ENCODE measurements around the gene LTO1. TPM values are rescaled to one million over a fixed set of nuclear protein-coding genes. Genes with fewer than 3 reads are reported as not detected.

The LTO1 gene
- total and polyA plus RNA-seq, 10 donors = 17.5 to 41.4 (median 31.0) TPM

- intact Hi-C loops (cut with DNase I; ENCODE audit: low total_unique reads) = no loop called here
These were observed 38.5 kb downstream of the LTO1 start for GRCh38 chr11:69636512-69637197.

GRCh38 chr11:69635804-69636511, 39.2 kb downstream of the LTO1 start:
- Histone ChIP-seq H3K27me3 (replicated peaks in 1 of 7) (peaks cover 0 to 60% (median 47%) of the 10 kb centered on the region in 7 donors), H3K36me3 (no peaks in the 10 kb centered on the region), H3K4me1 (peaks cover 40 to 54% (median 49%) of the 10 kb centered on the region in 6 donors), H3K4me3 (peak overlapping the region in 7 of 8 donors; percentile 10 to 98 (median 27)), H3K27ac (peak overlapping the region in 5 of 8 donors; percentile 22 to 89 (median 43)), H3K9me3 (no peaks in the 10 kb centered on the region)
- no peak for TF ChIP-seq CTCF (IDR thresholded peaks at IDR 0.05 in 8 of 11, conservative IDR thresholded peaks at IDR 0.05 in 3 of 11)
- TF ChIP-seq POLR2A (IDR thresholded peaks at IDR 0.05) = no peak
- TF ChIP-seq POLR2AphosphoS5 (IDR thresholded peaks at IDR 0.05) = no peak
- intact Hi-C loops (cut with DNase I; ENCODE audit: low total_unique reads) = no loop called here
- DNase-seq = no peak
- 44 to 63% (median 54%) methylated on average over 17 of the region's 17 CpGs for WGBS, 5 donors

More at GRCh38 chr11:69636512-69637197, 38.5 kb downstream of the LTO1 start:
- WGBS, 5 donors = 3 to 27% (median 7%) methylated on average over 26 to 63 of the region's 63 CpGs
- peak overlapping the region; percentile 5 to 98 (median 24) for H3K4me3 ChIP-seq
- TF ChIP-seq POLR2A (IDR thresholded peaks at IDR 0.05) = no peak
- peak in 2 of 3 donors; percentile 64 to 68 for TF ChIP-seq POLR2AphosphoS5 (IDR thresholded peaks at IDR 0.05)
- H3K36me3 ChIP-seq = no peaks in the 10 kb centered on the region
- peaks cover 40 to 61% (median 56%) of the 10 kb centered on the region in 6 donors for H3K4me1 ChIP-seq
- H3K27ac ChIP-seq = peak overlapping the region in 7 of 8 donors; percentile 22 to 89 (median 43)
- peaks cover 0 to 67% (median 47%) of the 10 kb centered on the region in 7 donors for H3K27me3 ChIP-seq (replicated peaks in 1 of 7)
- no peaks in the 10 kb centered on the region for H3K9me3 ChIP-seq
- DNase-seq = no peak

GRCh38 chr11:69635195-69635594, 40.0 kb downstream of the LTO1 start:
- TF ChIP-seq CTCF (IDR thresholded peaks at IDR 0.05 in 8 of 11, conservative IDR thresholded peaks at IDR 0.05 in 3 of 11) (no peak), POLR2A (IDR thresholded peaks at IDR 0.05) (no peak), POLR2AphosphoS5 (IDR thresholded peaks at IDR 0.05) (no peak)
- intact Hi-C loops (cut with DNase I; ENCODE audit: low total_unique reads) = no loop called here
- H3K27me3 ChIP-seq (replicated peaks in 1 of 7) = peaks cover 0 to 52% (median 40%) of the 10 kb centered on the region in 7 donors
- no peaks in the 10 kb centered on the region for H3K36me3 ChIP-seq
- DNase-seq = no peak
- WGBS, 5 donors = 78 to 92% (median 87%) methylated on average over 6 of the region's 6 CpGs
- H3K4me3 ChIP-seq = no peak overlapping the region
- no peak overlapping the region for H3K27ac ChIP-seq
- H3K4me1 ChIP-seq = peaks cover 35 to 46% (median 41%) of the 10 kb centered on the region in 6 donors
- peaks cover 0 to 3% (median under 1%) of the 10 kb centered on the region in 8 donors for H3K9me3 ChIP-seq

- H3K27ac ChIP-seq = no peak overlapping the region
- peaks cover 0 to 46% (median 34%) of the 10 kb centered on the region in 7 donors for H3K27me3 ChIP-seq (replicated peaks in 1 of 7)
- H3K9me3 ChIP-seq = peaks cover 4 to 9% (median 7%) of the 10 kb centered on the region in 8 donors
- no peak overlapping the region for H3K4me3 ChIP-seq
- H3K4me1 ChIP-seq = peaks cover 29 to 40% (median 35%) of the 10 kb centered on the region in 6 donors
- 57 to 91% (median 82%) methylated on average over 6 to 7 of the region's 7 CpGs for WGBS, 5 donors
- H3K36me3 ChIP-seq = no peaks in the 10 kb centered on the region
- intact Hi-C loops (cut with DNase I; ENCODE audit: low total_unique reads) = no loop called here
- TF ChIP-seq POLR2AphosphoS5 (IDR thresholded peaks at IDR 0.05) = no peak
- TF ChIP-seq POLR2A (IDR thresholded peaks at IDR 0.05) = no peak
- TF ChIP-seq CTCF (IDR thresholded peaks at IDR 0.05 in 8 of 11, conservative IDR thresholded peaks at IDR 0.05 in 3 of 11) = no peak
- no peak for DNase-seq
These were observed 40.6 kb downstream of the LTO1 start for GRCh38 chr11:69634590-69634989.

Measured in spleen (tissue), 11 donors.